Chondrocyte (in vitro differentiated cells): ENCODE data around the gene HIP1. TPM values are rescaled to one million over a fixed set of nuclear protein-coding genes. Genes with fewer than 3 reads are reported as not detected.

Experiments used
- DNase-seq: peaks from one replicate; pipeline ENCODE4 v3.0.0; 2021; ENCODE audit warnings: mixed read lengths, low spot score
- H3K27ac Mint-ChIP-seq: one replicate; pipeline ENCODE4 v1.8.0; 2021; ENCODE audit warnings: mild to moderate bottlenecking, moderate library complexity, mixed read lengths; ENCODE audit not compliant: unreplicated experiment
- H3K27me3 Mint-ChIP-seq: 2 replicates; pipeline ENCODE4 v1.8.0; 2021; ENCODE audit warnings: low read depth, mixed read lengths
- H3K36me3 Mint-ChIP-seq: 2 replicates; pipeline ENCODE4 v1.8.0; 2021; ENCODE audit warnings: low read depth, mixed read lengths
- H3K4me1 Mint-ChIP-seq: 2 replicates; pipeline ENCODE4 v1.8.0; 2021; ENCODE audit warnings: low read depth, mild to moderate bottlenecking, mixed read lengths
- H3K4me3 Mint-ChIP-seq: one replicate; pipeline ENCODE4 v1.8.0; 2021; ENCODE audit warnings: mild to moderate bottlenecking, moderate library complexity, mixed read lengths; ENCODE audit not compliant: unreplicated experiment
- H3K9me3 Mint-ChIP-seq: 2 replicates; pipeline ENCODE4 v1.8.0; 2021; ENCODE audit warnings: low read depth, mixed read lengths
- CTCF ChIP-seq: fragments of 200-600 bp; sonication (generic); IDR thresholded peaks from 2 replicates; pipeline ENCODE4 v1.5.0; 2021; ENCODE audit warnings: antibody characterized with exemption, mild to moderate bottlenecking, moderate library complexity
- total RNA-seq: library from RNA; stranded (reverse); gene quantifications from 3 replicates; pipeline ENCODE4 v1.2.1, GENCODE V29; 2021

HIP1 gene
- total RNA-seq, 1 donor from 2014 or later = 46.6 TPM

GRCh38 chr7:75712517-75713361 is 26.0 kb downstream of the HIP1 start:
- H3K27ac Mint-ChIP-seq = peak overlapping the region; percentile 99
- peak overlapping the region; percentile 3 for H3K4me3 Mint-ChIP-seq
- peak; percentile 14 for TF ChIP-seq CTCF
- H3K4me1 Mint-ChIP-seq = peaks cover 54% of the 10 kb centered on the region
- peaks cover 10% of the 10 kb centered on the region for H3K9me3 Mint-ChIP-seq
- DNase-seq = peak; percentile 22
- peaks cover 9% of the 10 kb centered on the region for H3K36me3 Mint-ChIP-seq
- H3K27me3 Mint-ChIP-seq = no peaks in the 10 kb centered on the region

GRCh38 chr7:75711656-75712514 is 26.9 kb downstream of the HIP1 start:
- Mint-ChIP-seq H3K4me1 (peaks cover 49% of the 10 kb centered on the region), H3K36me3 (peaks cover 9% of the 10 kb centered on the region), H3K27ac (peak overlapping the region; percentile 99), H3K4me3 (peak overlapping the region; percentile 56), H3K27me3 (no peaks in the 10 kb centered on the region), H3K9me3 (peaks cover 10% of the 10 kb centered on the region)
- TF ChIP-seq CTCF = no peak
- DNase-seq = peak; percentile 28

- Mint-ChIP-seq H3K9me3 (peaks cover 10% of the 10 kb centered on the region), H3K4me1 (peaks cover 45% of the 10 kb centered on the region), H3K36me3 (peaks cover 9% of the 10 kb centered on the region), H3K27ac (peak overlapping the region; percentile 99), H3K27me3 (no peaks in the 10 kb centered on the region), H3K4me3 (peak overlapping the region; percentile 56)
- no peak for DNase-seq
- TF ChIP-seq CTCF = no peak
Measured at GRCh38 chr7:75711076-75711475, 27.7 kb downstream of the HIP1 start.

GRCh38 chr7:75704928-75705327 is 33.8 kb downstream of the HIP1 start:
- DNase-seq = no peak
- Mint-ChIP-seq H3K36me3 (peaks cover 5% of the 10 kb centered on the region), H3K4me3 (no peak overlapping the region), H3K4me1 (peaks cover 4% of the 10 kb centered on the region), H3K27ac (no peak overlapping the region), H3K9me3 (peaks cover 4% of the 10 kb centered on the region), H3K27me3 (no peaks in the 10 kb centered on the region)
- no peak for TF ChIP-seq CTCF

GRCh38 chr7:75702515-75702914 is 36.2 kb downstream of the HIP1 start:
- DNase-seq = no peak
- H3K4me1 Mint-ChIP-seq = peaks cover 4% of the 10 kb centered on the region
- H3K36me3 Mint-ChIP-seq = peaks cover 3% of the 10 kb centered on the region
- no peak for TF ChIP-seq CTCF
- no peaks in the 10 kb centered on the region for H3K27me3 Mint-ChIP-seq
- no peaks in the 10 kb centered on the region for H3K9me3 Mint-ChIP-seq
- H3K4me3 Mint-ChIP-seq = no peak overlapping the region
- H3K27ac Mint-ChIP-seq = no peak overlapping the region
